HG03575 (cell line): ENCODE data around the gene A1BG.
"Not testable (repeated sequence)": the region's sequence is repeated elsewhere in the genome, so short reads cannot be mapped to it uniquely, and the experiment has no call there.

Experiments used
- ATAC-seq: cut with Tn5 transposase; IDR thresholded peaks from one replicate; pipeline ENCODE4 v1.9.1; 2021; ENCODE audit not compliant: unreplicated experiment, insufficient number of reproducible peaks, low FRiP score; ENCODE audit errors: extremely low read depth

The A1BG gene

GRCh38 chr19:58348080-58348479, 5.2 kb downstream of the A1BG start:
- not testable (repeated sequence) for ATAC-seq

DNA sequence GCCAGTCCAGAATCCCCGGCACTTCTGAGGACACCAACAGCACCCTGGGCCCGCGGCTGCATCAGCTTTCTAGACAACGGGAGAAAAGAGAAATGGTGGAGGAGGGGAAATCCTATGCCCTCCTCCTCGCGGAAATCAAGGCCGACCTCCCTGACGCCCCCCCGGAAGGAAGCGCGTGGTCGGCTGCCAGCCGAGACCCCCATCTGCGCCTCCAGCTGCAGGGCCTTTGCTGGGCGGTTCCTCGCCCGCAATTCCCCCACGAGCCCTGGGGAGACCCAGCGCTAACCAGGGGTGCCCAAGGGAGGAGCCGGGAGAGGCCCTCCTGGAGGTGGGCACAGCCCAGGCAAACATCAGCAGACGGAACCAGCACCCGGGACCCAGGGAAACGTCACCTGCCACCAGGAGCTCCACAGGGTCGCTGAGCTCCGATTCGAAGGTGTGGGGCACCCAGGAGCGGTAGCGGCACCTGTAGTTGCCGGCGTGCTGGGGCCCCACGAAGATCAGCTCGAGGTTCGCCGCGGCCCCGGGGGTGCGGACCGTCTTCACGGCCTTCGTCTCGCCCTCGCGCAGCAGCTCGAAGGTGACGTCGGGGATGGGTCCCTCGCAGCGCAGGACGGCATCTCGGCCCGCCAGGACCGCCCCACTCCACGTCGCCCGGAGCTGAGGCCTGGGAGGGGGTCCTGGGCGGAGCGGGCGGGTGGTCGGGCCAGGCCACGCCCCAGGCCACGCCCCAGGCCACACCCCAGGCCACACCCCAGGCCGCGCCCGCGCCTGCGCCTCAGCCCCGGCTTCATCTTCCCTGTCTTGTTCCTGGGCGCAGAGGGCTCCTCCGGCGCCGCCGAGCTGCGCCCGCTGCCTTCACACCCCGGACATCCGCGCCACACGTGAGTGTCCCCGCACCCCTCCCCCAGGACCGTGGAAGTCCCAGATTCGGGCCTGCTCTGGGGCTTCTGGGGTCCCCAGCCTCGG, 6.0 kb downstream of the A1BG start:
- no peak for ATAC-seq

- ATAC-seq = no peak
Measured at GRCh38 chr19:58345558-58345957, 7.7 kb downstream of the A1BG start.

GRCh38 chr19:58338825-58339558, 14.3 kb downstream of the A1BG start:
- ATAC-seq = no peak

- no peak for ATAC-seq
Measured at GRCh38 chr19:58338336-58338735, 15.0 kb downstream of the A1BG start.

DNA sequence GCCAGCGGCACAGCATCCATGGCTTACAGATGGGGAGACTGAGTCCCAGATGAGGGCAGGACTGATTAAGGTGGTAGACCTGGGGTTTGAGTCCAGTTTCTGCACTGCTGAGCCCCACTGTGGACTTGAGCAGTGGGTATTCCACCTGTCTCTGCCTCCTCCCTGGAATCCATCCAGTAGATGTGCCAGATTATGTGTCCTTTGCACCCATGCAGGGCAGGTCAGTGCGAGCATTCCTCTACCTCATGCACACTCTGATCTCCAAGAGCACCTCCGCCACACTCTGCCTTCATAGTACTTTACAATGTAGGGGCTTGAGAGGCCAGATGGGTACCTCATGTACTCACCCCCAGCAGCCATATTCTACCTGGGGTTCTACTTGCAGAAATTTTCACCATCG, 16.5 kb downstream of the A1BG start:
- ATAC-seq = no peak

DNA sequence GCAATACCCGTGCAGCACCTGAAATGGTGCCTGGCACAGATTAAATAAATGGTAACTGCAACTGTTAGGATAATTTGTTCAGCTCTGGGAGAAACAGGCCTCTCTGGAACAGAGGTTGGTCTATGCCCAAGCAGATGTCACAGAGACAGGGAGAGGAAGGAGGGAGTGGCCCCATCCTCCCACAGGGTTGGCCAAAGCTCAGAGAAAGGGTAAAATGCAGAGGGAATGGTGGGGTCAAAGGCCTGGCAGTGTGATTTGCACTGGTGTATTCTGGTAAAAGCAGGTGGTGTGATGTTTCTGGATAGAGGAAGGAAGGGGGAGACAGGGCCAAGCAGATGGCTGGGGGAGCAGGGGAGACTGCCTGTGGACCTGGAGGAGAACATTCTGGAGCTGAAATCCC, 17.1 kb downstream of the A1BG start:
- no peak for ATAC-seq

DNA sequence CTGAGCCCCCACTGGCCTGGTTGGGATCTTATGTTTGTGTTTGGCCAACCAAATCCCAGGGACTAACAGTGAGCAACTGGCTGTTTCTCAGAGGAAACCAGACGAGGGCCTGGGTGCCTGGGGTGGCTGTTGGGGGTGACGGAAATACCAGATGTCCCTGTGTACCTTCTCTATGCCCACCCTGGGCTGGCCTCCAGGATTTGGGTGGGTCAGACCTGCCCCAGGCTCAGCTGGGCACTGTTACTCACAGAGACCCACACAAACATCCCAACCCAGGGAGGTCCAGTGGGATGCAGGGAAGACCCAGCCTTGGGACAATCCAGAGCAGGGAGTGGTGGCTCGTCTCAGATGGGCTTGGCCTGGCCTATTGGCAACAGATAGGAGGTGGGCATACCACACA, 17.7 kb downstream of the A1BG start:
- no peak for ATAC-seq

DNA sequence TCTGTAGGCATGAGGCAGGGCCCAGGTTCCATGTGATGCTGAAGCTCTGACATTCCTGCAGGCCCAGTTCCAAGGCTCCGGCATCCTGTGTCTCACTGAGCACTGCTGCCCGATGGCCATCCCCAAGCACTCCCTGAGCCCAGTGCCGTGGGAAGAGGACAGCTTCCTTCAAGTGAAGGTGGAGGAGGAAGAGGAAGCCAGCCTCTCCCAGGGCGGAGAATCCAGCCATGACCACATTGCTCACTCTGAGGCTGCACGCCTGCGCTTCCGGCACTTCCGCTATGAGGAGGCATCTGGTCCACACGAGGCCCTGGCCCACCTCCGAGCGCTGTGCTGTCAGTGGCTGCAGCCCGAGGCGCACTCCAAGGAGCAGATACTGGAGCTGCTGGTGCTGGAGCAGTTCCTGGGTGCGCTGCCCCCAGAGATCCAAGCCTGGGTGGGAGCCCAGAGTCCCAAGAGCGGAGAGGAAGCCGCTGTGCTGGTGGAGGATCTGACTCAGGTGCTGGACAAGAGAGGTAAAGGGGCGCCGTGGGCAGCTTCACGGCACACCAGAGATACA, 18.5 kb downstream of the A1BG start:
- no peak for ATAC-seq

DNA sequence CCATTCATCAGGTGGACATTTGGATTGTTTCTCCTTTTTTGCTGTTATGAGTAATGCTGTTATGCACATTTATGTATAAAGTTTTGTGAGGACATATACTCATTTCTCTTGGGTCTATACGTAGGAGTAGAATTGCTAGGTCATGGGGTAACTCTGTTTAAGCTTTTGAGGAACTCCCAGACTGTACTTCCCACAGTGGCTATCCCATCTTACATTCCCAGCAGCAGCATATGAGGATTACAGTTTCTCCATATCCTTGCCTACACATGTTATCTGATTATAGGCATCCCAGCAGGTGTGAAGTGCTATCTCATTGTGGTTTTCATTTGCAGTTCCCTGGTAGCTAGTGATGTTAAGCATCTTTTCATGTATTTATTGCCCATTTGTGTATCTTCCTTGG, 20.6 kb downstream of the A1BG start:
- no peak for ATAC-seq

DNA sequence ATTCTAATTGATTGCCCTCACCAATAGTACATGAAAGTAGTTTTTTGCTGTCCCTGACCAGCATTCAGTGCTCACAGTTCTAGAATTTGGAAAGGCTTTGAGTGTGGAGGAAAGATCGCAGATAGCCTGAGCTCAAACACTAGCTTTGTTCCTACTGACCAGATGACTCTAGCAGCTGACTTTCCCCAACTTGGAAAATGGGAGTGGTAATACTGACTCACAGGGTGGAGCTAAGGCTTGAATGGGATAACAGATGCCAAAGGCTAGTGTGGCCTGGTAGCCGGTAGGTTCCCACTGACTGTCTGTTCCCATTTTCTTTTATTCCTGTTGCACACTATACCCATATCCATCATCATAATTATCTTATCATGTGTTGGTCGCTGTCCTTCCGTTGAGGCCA, 22.8 kb downstream of the A1BG start:
- ATAC-seq = no peak

- no peak for ATAC-seq
Measured at GRCh38 chr19:58328999-58329398, 24.3 kb downstream of the A1BG start.

DNA sequence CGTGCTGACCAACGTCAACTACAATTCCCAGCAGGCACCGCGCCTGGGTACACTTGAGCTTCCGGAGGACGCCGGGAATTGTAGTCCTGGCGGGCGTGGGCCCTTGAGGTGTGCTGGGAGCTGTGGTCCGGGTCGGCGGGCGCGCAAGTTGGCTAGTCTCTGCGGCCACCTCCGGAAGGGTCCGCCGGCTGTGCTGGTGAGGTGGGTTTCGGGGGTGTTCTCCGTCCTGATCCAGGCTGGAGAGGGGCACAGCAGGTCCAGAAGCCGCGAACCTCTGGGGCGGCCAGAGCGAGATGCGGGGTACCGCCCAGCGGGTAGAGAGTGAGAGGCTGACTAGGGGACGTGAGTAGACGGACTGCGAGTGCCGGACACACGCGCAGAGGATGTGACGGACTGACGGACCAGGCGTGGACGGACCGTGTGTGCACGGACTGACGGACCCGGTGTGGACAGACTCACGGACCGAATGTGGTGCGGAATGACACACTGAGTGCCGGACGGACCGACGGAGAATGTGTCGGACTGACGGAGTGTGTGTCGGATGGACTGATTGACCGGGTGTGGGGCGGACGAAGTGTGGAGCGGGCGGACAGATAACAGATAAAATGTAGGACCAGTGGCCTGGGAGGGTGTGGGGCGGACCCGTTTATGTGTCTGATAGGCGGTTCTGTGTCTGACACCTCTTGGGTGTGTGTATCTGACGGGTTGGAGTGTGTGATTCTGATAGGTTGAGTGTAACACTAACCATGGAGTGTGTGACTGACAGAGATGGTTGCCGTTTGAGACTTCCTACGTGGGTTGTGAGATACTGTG, 26.2 kb downstream of the A1BG start, which contains the start of gene ZSCAN22:
Gene ZSCAN22 (plus strand): TSS at position 81 of the 813 bp plus-strand sequence. CDS start 7,809 bp downstream, outside the sequence.
- no peak for ATAC-seq

GRCh38 chr19:58326501-58326913, 26.8 kb downstream of the A1BG start:
- ATAC-seq = no peak

GRCh38 chr19:58325311-58326022, 27.8 kb downstream of the A1BG start:
- ATAC-seq = no peak

DNA sequence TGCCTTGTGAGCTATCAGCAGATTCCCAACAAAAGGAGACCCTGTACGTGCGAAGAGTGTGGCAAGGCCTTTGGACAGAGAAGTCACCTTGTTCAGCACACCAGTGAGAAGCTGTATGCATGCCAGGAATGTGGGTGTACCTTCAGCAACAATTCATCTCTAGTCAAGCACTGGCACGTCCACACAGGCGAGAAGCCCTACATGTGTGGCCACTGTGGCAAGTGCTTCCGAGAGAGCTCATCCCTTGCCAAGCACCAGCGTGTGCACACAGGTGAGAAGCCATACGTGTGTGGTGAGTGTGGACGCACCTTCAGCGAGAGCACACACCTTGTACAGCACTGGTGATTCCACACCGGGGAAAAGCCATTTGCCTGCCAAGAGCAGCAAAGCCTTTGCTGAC, 34.1 kb downstream of the A1BG start:
- no peak for ATAC-seq

DNA sequence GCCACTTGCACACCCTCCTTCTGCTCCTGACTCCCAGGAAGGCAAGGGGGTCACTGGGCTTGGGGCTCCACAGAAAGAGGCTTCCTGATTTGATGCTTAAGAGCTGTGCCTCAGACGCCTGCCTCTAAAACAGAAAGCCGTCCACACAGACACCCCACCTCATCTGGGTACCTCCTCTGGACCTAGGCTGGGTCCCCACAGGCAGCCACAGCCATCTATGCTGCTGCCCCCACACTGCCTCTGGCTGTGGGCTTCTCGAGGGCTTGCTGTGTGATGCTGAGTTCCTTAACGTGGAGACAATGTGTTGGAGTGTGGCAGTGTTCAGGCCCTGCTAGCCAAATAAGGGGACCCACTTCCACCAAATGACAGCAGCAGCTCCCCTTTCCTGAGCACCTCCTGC, 35.0 kb downstream of the A1BG start:
- no peak for ATAC-seq

DNA sequence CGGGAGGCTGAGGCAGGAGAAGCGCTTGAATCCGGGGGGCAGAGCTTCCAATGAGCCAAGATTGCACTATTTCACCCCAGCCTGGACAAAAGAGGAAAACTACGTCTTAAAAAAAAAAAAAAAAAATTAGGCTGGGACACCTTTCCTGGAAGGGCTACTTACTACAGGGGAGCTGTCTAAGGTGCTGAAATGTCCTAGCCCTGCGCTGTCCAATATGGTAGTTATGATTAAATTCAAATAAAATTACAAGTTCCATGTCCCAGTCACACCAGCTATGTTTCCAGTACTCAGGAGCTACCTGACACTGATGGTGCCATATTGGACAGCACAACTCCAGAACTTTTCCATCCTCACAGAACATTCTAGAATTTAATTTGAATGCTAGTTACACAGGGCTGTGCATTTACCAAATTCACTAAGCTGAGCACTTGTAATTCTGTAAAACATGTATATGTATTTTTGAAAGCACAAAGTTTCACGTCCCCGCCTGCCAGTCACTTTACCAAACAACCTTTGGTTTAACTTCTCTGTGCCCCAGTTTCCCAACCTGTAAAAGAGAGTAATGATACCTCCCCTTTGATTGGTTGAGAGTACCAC, 35.7 kb downstream of the A1BG start:
- no peak for ATAC-seq
